Activated naive CD8-positive, alpha-beta T cell treated with anti-CD3 and anti-CD28 coated beads for 36 hours (primary cell): ENCODE results near the gene C11orf58. TPM values are rescaled to one million over a fixed set of nuclear protein-coding genes. Genes with fewer than 3 reads are reported as not detected.
A peak's percentile ranks its signal among the peaks of the same experiment; 100 is the strongest.

Experiments used
- DNase-seq: peaks from one replicate; pipeline ENCODE4 v3.0.0; 2021
- H3K27ac Mint-ChIP-seq: one replicate; pipeline ENCODE4 v1.8.0; 2022; ENCODE audit warnings: mild to moderate bottlenecking, moderate library complexity, mixed read lengths
- H3K27me3 Mint-ChIP-seq: one replicate; pipeline ENCODE4 v1.8.0; 2022; ENCODE audit warnings: mild to moderate bottlenecking, mixed read lengths
- H3K36me3 Mint-ChIP-seq: one replicate; pipeline ENCODE4 v1.8.0; 2021; ENCODE audit warnings: mild to moderate bottlenecking, mixed read lengths
- H3K4me1 Mint-ChIP-seq: one replicate; pipeline ENCODE4 v1.8.0; 2021; ENCODE audit warnings: mixed read lengths
- H3K4me3 Mint-ChIP-seq: one replicate; pipeline ENCODE4 v1.8.0; 2022; ENCODE audit warnings: mild to moderate bottlenecking, moderate library complexity, mixed read lengths
- H3K9me3 Mint-ChIP-seq: one replicate; pipeline ENCODE4 v1.8.0; 2022; ENCODE audit warnings: mixed read lengths
- total RNA-seq, 2 experiments: library from RNA; stranded (reverse); gene quantifications; one replicate each; pipeline ENCODE4 v1.2.3, GENCODE V29; 2021

Gene C11orf58
- total RNA-seq, 2 experiments from 2014 or later = 151 to 153 TPM

GRCh38 chr11:16788141-16789062 is 50.0 kb downstream of the C11orf58 start:
- Mint-ChIP-seq H3K36me3 (no peaks in the 10 kb centered on the region), H3K9me3 (no peaks in the 10 kb centered on the region), H3K4me3 (no peak overlapping the region), H3K27ac (no peak overlapping the region), H3K4me1 (peaks cover 10% of the 10 kb centered on the region), H3K27me3 (no peaks in the 10 kb centered on the region)
- DNase-seq = peak; percentile 40

- Mint-ChIP-seq H3K4me3 (no peak overlapping the region), H3K9me3 (no peaks in the 10 kb centered on the region), H3K27me3 (no peaks in the 10 kb centered on the region), H3K4me1 (peaks cover 10% of the 10 kb centered on the region), H3K27ac (no peak overlapping the region), H3K36me3 (no peaks in the 10 kb centered on the region)
- DNase-seq = no peak
Measured at GRCh38 chr11:16789063-16789420, 50.6 kb downstream of the C11orf58 start.

GRCh38 chr11:16789560-16790485 is 51.4 kb downstream of the C11orf58 start:
- no peaks in the 10 kb centered on the region for H3K36me3 Mint-ChIP-seq
- H3K27ac Mint-ChIP-seq = no peak overlapping the region
- DNase-seq = no peak
- no peaks in the 10 kb centered on the region for H3K27me3 Mint-ChIP-seq
- H3K9me3 Mint-ChIP-seq = no peaks in the 10 kb centered on the region
- H3K4me1 Mint-ChIP-seq = peaks cover 11% of the 10 kb centered on the region
- no peak overlapping the region for H3K4me3 Mint-ChIP-seq

- H3K27ac Mint-ChIP-seq = no peak overlapping the region
- H3K4me1 Mint-ChIP-seq = peaks cover 15% of the 10 kb centered on the region
- H3K9me3 Mint-ChIP-seq = no peaks in the 10 kb centered on the region
- no peaks in the 10 kb centered on the region for H3K36me3 Mint-ChIP-seq
- no peak for DNase-seq
- H3K27me3 Mint-ChIP-seq = no peaks in the 10 kb centered on the region
- no peak overlapping the region for H3K4me3 Mint-ChIP-seq
Measured at GRCh38 chr11:16790486-16791190, 52.2 kb downstream of the C11orf58 start.

- Mint-ChIP-seq H3K27ac (no peak overlapping the region), H3K36me3 (no peaks in the 10 kb centered on the region), H3K4me1 (peaks cover 15% of the 10 kb centered on the region), H3K27me3 (no peaks in the 10 kb centered on the region), H3K4me3 (no peak overlapping the region), H3K9me3 (no peaks in the 10 kb centered on the region)
- DNase-seq = no peak
Measured at GRCh38 chr11:16791191-16791961, 52.9 kb downstream of the C11orf58 start.

GRCh38 chr11:16792426-16792825 is 54.0 kb downstream of the C11orf58 start:
- DNase-seq = no peak
- Mint-ChIP-seq H3K36me3 (no peaks in the 10 kb centered on the region), H3K4me3 (no peak overlapping the region), H3K27ac (no peak overlapping the region), H3K9me3 (no peaks in the 10 kb centered on the region), H3K4me1 (peaks cover 18% of the 10 kb centered on the region), H3K27me3 (no peaks in the 10 kb centered on the region)

GRCh38 chr11:16793009-16793408 is 54.6 kb downstream of the C11orf58 start:
- Mint-ChIP-seq H3K36me3 (no peaks in the 10 kb centered on the region), H3K4me3 (no peak overlapping the region), H3K27ac (no peak overlapping the region), H3K9me3 (no peaks in the 10 kb centered on the region), H3K27me3 (no peaks in the 10 kb centered on the region), H3K4me1 (peaks cover 22% of the 10 kb centered on the region)
- DNase-seq = no peak

- Mint-ChIP-seq H3K4me1 (peaks cover 26% of the 10 kb centered on the region), H3K27ac (no peak overlapping the region), H3K9me3 (no peaks in the 10 kb centered on the region)
Measured at GRCh38 chr11:16793511-16793910, 55.1 kb downstream of the C11orf58 start.

GRCh38 chr11:16794047-16794818 is 55.8 kb downstream of the C11orf58 start:
- DNase-seq = no peak
- no peak overlapping the region for H3K27ac Mint-ChIP-seq
- H3K4me3 Mint-ChIP-seq = no peak overlapping the region
- H3K4me1 Mint-ChIP-seq = peaks cover 26% of the 10 kb centered on the region
- H3K27me3 Mint-ChIP-seq = no peaks in the 10 kb centered on the region
- no peaks in the 10 kb centered on the region for H3K36me3 Mint-ChIP-seq
- H3K9me3 Mint-ChIP-seq = no peaks in the 10 kb centered on the region

More at GRCh38 chr11:16793511-16793910, 55.1 kb downstream of the C11orf58 start:
- no peak overlapping the region for H3K4me3 Mint-ChIP-seq
- H3K36me3 Mint-ChIP-seq = no peaks in the 10 kb centered on the region
- H3K27me3 Mint-ChIP-seq = no peaks in the 10 kb centered on the region
- no peak for DNase-seq

- Mint-ChIP-seq H3K4me3 (no peak overlapping the region), H3K27ac (no peak overlapping the region), H3K27me3 (no peaks in the 10 kb centered on the region), H3K4me1 (peaks cover 28% of the 10 kb centered on the region), H3K9me3 (no peaks in the 10 kb centered on the region), H3K36me3 (no peaks in the 10 kb centered on the region)
- DNase-seq = no peak
Measured at GRCh38 chr11:16795146-16795545, 56.7 kb downstream of the C11orf58 start.

GRCh38 chr11:16796311-16796710 is 57.9 kb downstream of the C11orf58 start:
- Mint-ChIP-seq H3K4me3 (no peak overlapping the region), H3K4me1 (peaks cover 33% of the 10 kb centered on the region), H3K9me3 (no peaks in the 10 kb centered on the region), H3K27me3 (no peaks in the 10 kb centered on the region), H3K27ac (no peak overlapping the region), H3K36me3 (no peaks in the 10 kb centered on the region)
- DNase-seq = no peak

- DNase-seq = no peak
- no peaks in the 10 kb centered on the region for H3K9me3 Mint-ChIP-seq
- H3K4me1 Mint-ChIP-seq = peaks cover 25% of the 10 kb centered on the region
- no peak overlapping the region for H3K27ac Mint-ChIP-seq
- H3K27me3 Mint-ChIP-seq = no peaks in the 10 kb centered on the region
- no peaks in the 10 kb centered on the region for H3K36me3 Mint-ChIP-seq
- H3K4me3 Mint-ChIP-seq = no peak overlapping the region
Measured at GRCh38 chr11:16797776-16798175, 59.3 kb downstream of the C11orf58 start.

GRCh38 chr11:16799221-16799620 is 60.8 kb downstream of the C11orf58 start:
- no peaks in the 10 kb centered on the region for H3K9me3 Mint-ChIP-seq
- DNase-seq = no peak
- H3K27me3 Mint-ChIP-seq = no peaks in the 10 kb centered on the region
- no peak overlapping the region for H3K4me3 Mint-ChIP-seq
- H3K36me3 Mint-ChIP-seq = no peaks in the 10 kb centered on the region
- peaks cover 25% of the 10 kb centered on the region for H3K4me1 Mint-ChIP-seq
- H3K27ac Mint-ChIP-seq = no peak overlapping the region

- H3K9me3 Mint-ChIP-seq = no peaks in the 10 kb centered on the region
- H3K36me3 Mint-ChIP-seq = no peaks in the 10 kb centered on the region
- no peaks in the 10 kb centered on the region for H3K27me3 Mint-ChIP-seq
- H3K27ac Mint-ChIP-seq = no peak overlapping the region
- no peak overlapping the region for H3K4me3 Mint-ChIP-seq
- H3K4me1 Mint-ChIP-seq = peaks cover 24% of the 10 kb centered on the region
- no peak for DNase-seq
Measured at GRCh38 chr11:16799890-16800289, 61.4 kb downstream of the C11orf58 start.
